Activated gamma-delta T cell treated with anti-CD3 and anti-CD28 coated beads, Interleukin-2, amount 50 U/mL, for 16 hours (primary cell): ENCODE results near the gene PADI4.

Source experiments
- DNase-seq: peaks from one replicate; pipeline ENCODE4 v3.0.0-alpha.2; 2020; ENCODE audit warnings: low read depth

Gene PADI4

GRCh38 chr1:17286646-17287045 lies 21.4 kb upstream of the PADI4 start:
- no peak for DNase-seq

- no peak for DNase-seq
Observed at GRCh38 chr1:17287130-17287776, 20.7 kb upstream of the PADI4 start.

- DNase-seq = no peak
Observed at GRCh38 chr1:17289721-17290120, 18.3 kb upstream of the PADI4 start.

GRCh38 chr1:17290553-17290952 lies 17.4 kb upstream of the PADI4 start:
- no peak for DNase-seq

- no peak for DNase-seq
Observed at GRCh38 chr1:17292299-17293160, 15.5 kb upstream of the PADI4 start.

GRCh38 chr1:17293681-17294425 lies 14.1 kb upstream of the PADI4 start:
- no peak for DNase-seq

GRCh38 chr1:17295292-17295691 lies 12.7 kb upstream of the PADI4 start:
- no peak for DNase-seq

- DNase-seq = no peak
Observed at GRCh38 chr1:17296086-17296485, 11.9 kb upstream of the PADI4 start.

- DNase-seq = no peak
Observed at GRCh38 chr1:17297991-17298390, 10.0 kb upstream of the PADI4 start.

- no peak for DNase-seq
Observed at GRCh38 chr1:17301767-17302166, 6.2 kb upstream of the PADI4 start.

- no peak for DNase-seq
Observed at GRCh38 chr1:17304151-17304825, 3.7 kb upstream of the PADI4 start.

- DNase-seq = no peak
Observed at GRCh38 chr1:17304826-17305175, 3.2 kb upstream of the PADI4 start.

GRCh38 chr1:17305576-17306095 lies 2.4 kb upstream of the PADI4 start:
- DNase-seq = no peak

- no peak for DNase-seq
Observed at GRCh38 chr1:17306407-17306806, 1.6 kb upstream of the PADI4 start.

GRCh38 chr1:17306921-17307320 lies 1.1 kb upstream of the PADI4 start:
- DNase-seq = no peak

GRCh38 chr1:17307329-17307728 lies 668 bp upstream of the PADI4 start:
- DNase-seq = no peak

- no peak for DNase-seq
Observed at GRCh38 chr1:17308593-17308992, 596 bp downstream of the PADI4 start.

GRCh38 chr1:17309426-17310067 lies 1.6 kb downstream of the PADI4 start:
- no peak for DNase-seq

GRCh38 chr1:17310068-17310640 lies 2.2 kb downstream of the PADI4 start:
- no peak for DNase-seq

GRCh38 chr1:17313530-17314309 lies 5.7 kb downstream of the PADI4 start:
- no peak for DNase-seq
